Testis (tissue), 3 donors: ENCODE data around the gene TENT4A. TPM values are rescaled to one million over a fixed set of nuclear protein-coding genes. Genes with fewer than 3 reads are reported as not detected.

Experiments used
- DNase-seq: peaks from one replicate; pipeline ENCODE4 v3.0.0-alpha.2; 2019
- H3K27ac ChIP-seq, 2 donors: fragments of 200-600 bp; sonication (generic); one replicate each; pipeline ENCODE4 v1.5.1; 2019
- H3K27me3 ChIP-seq: fragments of 200-600 bp; sonication (generic); one replicate; pipeline ENCODE4 v1.5.1; 2019
- H3K36me3 ChIP-seq: fragments of 200-600 bp; sonication (generic); one replicate; pipeline ENCODE4 v1.5.1; 2017; ENCODE audit warnings: low read depth; ENCODE audit errors: missing control alignments
- H3K4me1 ChIP-seq: fragments of 200-600 bp; sonication (generic); one replicate; pipeline ENCODE4 v1.5.1; 2019
- H3K4me3 ChIP-seq, 2 donors: fragments of 200-600 bp; sonication (generic); one replicate each; pipeline ENCODE4 v1.5.1; 2017 to 2019
- H3K9me3 ChIP-seq: fragments of 200-600 bp; sonication (generic); one replicate; pipeline ENCODE4 v1.5.1; 2017
- POLR2A ChIP-seq: fragments of 450-650 bp; IDR thresholded peaks from one replicate; pipeline ENCODE4 v1.6.1; 2017; ENCODE audit warnings: antibody characterized with exemption, mild to moderate bottlenecking, moderate library complexity
- WGBS, 2 donors: methylation state at CpG; one replicate each; pipeline ENCODE4 v1.1.5; 2018; 5-methylcytosine and 5-hydroxymethylcytosine counted together
- intact Hi-C: fragments of 100-400 bp; cut with DNase I; formaldehyde crosslinking; loops from one replicate; pipeline ENCODE4 v1.15.1; 2023; ENCODE audit warnings: low total_unique reads
- polyA plus RNA-seq: library from polyadenylated mRNA; stranded (reverse); fragments of 350-450 nt; fragmentation: Illumina TruSeq; extraction: RNeasy Lipid Tissue Mini Kit (QIAGEN cat#74804); gene quantifications from one replicate; pipeline ENCODE4 v1.2.3, GENCODE V29; 2014; ENCODE audit warnings: low read depth, low replicate concordance; ENCODE audit not compliant: insufficient read depth
- total RNA-seq, 2 donors: library from RNA; depleted of rRNA; stranded (reverse); fragments of >200 nt; gene quantifications; one replicate each; pipeline ENCODE4 v1.2.3, GENCODE V29; 2016
- TF ChIP-seq, protein P1 (sequence below), 3 experiments: fragments of 450-650 bp in 2 of 3; fragments of 200-600 bp in 1 of 3; sonication (generic) in 1 of 3; IDR thresholded peaks; one replicate each; pipeline ENCODE4 v1.5.1; 2016 to 2019; ENCODE audit warnings: antibody characterized with exemption in 3 of 3, mild to moderate bottlenecking in 2 of 3, moderate library complexity in 1 of 3

Gene TENT4A
- total and polyA plus RNA-seq, 3 donors from 2014 or later = 23.1 to 51.3 (median 46.2) TPM

DNA sequence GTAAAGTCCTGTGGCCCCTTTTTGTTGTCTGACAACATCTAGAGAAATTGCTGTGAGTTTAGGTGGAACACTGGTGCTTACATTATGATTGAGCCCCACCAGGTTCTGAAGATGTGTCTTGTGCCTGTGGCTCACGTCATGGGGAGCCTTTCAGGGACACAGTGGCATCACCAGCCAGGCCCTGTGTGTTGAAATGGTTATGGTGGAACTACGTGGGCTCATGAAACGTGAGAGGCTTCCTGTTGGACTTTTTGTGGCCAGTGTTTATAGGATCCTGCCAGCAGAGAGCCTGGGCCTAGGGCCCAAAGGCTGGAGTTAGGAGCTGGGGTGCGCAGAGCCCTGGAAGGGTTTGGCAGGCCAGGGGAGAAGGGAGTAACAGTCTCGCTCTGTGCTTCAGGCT, 46.8 kb downstream of the TENT4A start:
- Histone ChIP-seq H3K27me3 (no peaks in the 10 kb centered on the region), H3K9me3 (no peaks in the 10 kb centered on the region), H3K36me3 (no peaks in the 10 kb centered on the region), H3K4me1 (no peaks in the 10 kb centered on the region), H3K4me3 (no peak overlapping the region), H3K27ac (no peak overlapping the region)
- no peak for DNase-seq
- intact Hi-C loops = no loop called here
- TF ChIP-seq, protein P1, sequence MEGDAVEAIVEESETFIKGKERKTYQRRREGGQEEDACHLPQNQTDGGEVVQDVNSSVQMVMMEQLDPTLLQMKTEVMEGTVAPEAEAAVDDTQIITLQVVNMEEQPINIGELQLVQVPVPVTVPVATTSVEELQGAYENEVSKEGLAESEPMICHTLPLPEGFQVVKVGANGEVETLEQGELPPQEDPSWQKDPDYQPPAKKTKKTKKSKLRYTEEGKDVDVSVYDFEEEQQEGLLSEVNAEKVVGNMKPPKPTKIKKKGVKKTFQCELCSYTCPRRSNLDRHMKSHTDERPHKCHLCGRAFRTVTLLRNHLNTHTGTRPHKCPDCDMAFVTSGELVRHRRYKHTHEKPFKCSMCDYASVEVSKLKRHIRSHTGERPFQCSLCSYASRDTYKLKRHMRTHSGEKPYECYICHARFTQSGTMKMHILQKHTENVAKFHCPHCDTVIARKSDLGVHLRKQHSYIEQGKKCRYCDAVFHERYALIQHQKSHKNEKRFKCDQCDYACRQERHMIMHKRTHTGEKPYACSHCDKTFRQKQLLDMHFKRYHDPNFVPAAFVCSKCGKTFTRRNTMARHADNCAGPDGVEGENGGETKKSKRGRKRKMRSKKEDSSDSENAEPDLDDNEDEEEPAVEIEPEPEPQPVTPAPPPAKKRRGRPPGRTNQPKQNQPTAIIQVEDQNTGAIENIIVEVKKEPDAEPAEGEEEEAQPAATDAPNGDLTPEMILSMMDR (IDR thresholded peaks at IDR 0.05) = no peak
- no peak for TF ChIP-seq POLR2A
- 85 to 100% methylated on average over 5 of the region's 5 CpGs for WGBS, 2 donors

DNA sequence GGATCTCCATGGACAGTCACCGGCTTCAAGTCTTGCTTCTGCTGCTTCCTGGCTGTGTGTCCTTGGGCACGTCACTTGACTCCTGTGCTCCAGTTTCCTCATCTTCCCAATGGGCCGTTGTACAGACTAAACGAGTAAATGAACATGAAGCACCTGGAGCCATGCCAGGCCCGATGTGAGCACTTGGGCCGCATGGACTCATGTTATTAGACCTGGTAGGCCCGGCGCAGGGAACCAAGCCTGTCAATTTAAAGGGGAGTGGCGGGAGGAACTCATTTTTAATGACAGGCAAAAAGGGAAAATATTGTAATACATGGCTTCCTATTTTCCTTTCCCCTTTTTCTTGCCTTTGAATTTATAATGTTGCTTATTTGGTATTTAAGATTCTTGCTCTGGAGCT, 47.5 kb downstream of the TENT4A start:
- H3K4me1 ChIP-seq = no peaks in the 10 kb centered on the region
- DNase-seq = peak; percentile 27
- WGBS, 2 donors = 54 to 71% methylated on average over 9 of the region's 9 CpGs
- no peaks in the 10 kb centered on the region for H3K9me3 ChIP-seq
- TF ChIP-seq, protein P1 (IDR thresholded peaks at IDR 0.05) = no peak
- TF ChIP-seq POLR2A = no peak
- intact Hi-C loops = no loop called here
- H3K36me3 ChIP-seq = no peaks in the 10 kb centered on the region
- no peak overlapping the region for H3K27ac ChIP-seq
- no peak overlapping the region for H3K4me3 ChIP-seq
- no peaks in the 10 kb centered on the region for H3K27me3 ChIP-seq

DNA sequence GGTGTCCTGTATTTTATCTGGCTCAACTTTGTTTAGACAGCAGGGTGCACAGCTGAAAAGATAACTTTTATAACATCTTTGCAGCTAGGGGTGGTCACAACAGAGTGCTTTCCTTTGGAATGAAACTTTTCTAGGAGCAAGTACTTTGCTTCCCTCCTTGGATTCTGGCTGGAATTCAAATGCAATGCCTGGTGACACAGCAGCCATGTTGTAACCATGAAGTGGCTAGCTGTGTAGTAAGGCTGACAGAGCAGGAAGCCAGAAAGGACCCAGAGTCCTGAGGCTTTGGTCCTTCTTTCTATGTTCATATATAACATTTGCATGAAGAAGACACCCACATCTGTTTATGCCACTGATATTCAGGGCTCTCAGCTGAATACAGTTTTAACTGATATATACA, 48.1 kb downstream of the TENT4A start:
- no peak for DNase-seq
- Histone ChIP-seq H3K27me3 (no peaks in the 10 kb centered on the region), H3K4me3 (no peak overlapping the region), H3K36me3 (no peaks in the 10 kb centered on the region), H3K27ac (no peak overlapping the region), H3K9me3 (no peaks in the 10 kb centered on the region), H3K4me1 (no peaks in the 10 kb centered on the region)
- TF ChIP-seq, protein P1 (IDR thresholded peaks at IDR 0.05) = no peak
- TF ChIP-seq POLR2A = no peak
- intact Hi-C loops = no loop called here

DNA sequence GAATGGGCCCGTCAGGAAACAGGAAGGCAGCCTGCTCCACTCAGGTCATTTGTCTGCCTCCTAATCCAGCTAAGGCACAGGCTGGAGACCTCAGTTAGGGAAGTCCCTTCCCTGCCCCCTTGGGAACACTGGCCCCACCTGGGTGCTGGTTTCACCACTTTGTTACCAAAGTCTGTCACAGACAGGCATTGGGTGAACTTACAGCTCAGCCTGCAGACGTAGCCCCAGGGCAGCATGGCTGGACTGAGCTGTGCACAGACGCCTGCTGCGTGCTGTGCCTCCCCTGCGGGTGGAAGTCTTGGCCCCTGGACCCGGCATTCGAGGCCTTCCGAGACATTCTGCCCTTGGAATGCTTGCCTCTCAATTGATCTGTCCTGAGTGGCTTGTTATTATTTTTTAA, 48.9 kb downstream of the TENT4A start:
- 95% methylated on average over 7 to 8 of the region's 8 CpGs for WGBS, 2 donors
- TF ChIP-seq POLR2A = no peak
- TF ChIP-seq, protein P1 (IDR thresholded peaks at IDR 0.05) = no peak
- no peak for DNase-seq
- H3K27me3 ChIP-seq = no peaks in the 10 kb centered on the region
- intact Hi-C loops = no loop called here
- H3K36me3 ChIP-seq = no peaks in the 10 kb centered on the region
- H3K27ac ChIP-seq = no peak overlapping the region
- no peaks in the 10 kb centered on the region for H3K4me1 ChIP-seq
- no peak overlapping the region for H3K4me3 ChIP-seq
- no peaks in the 10 kb centered on the region for H3K9me3 ChIP-seq

DNA sequence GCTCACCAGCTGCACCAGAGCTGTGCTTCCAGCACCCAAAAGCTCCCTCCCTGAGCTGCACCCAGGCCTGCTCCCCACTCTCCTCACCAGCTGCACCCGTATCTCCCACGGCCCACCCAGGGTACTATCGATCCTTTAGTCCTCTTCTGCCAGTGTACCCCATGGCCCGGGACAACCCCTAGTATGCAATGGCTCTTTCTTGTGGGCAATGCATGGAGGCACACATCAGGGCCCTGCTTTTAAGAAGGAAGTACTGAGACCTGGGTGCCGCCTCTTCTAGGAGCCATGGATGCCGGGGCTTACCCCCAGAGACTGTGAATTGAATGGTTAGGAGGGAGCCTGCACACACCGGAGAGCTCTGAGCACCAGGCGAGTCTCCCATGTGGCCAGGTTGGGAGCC, 49.5 kb downstream of the TENT4A start:
- no peaks in the 10 kb centered on the region for H3K27me3 ChIP-seq
- H3K36me3 ChIP-seq = no peaks in the 10 kb centered on the region
- intact Hi-C loops = no loop called here
- H3K9me3 ChIP-seq = no peaks in the 10 kb centered on the region
- no peak overlapping the region for H3K4me3 ChIP-seq
- DNase-seq = no peak
- H3K4me1 ChIP-seq = no peaks in the 10 kb centered on the region
- 88 to 93% methylated on average over 8 of the region's 8 CpGs for WGBS, 2 donors
- no peak overlapping the region for H3K27ac ChIP-seq
- no peak for TF ChIP-seq POLR2A
- TF ChIP-seq, protein P1 (IDR thresholded peaks at IDR 0.05) = no peak
